ENCODE measurements around the gene DLX5.

DLX5 gene

GRCh38 chr7:97022491-97023306 lies 1.9 kb downstream of the DLX5 start:
- Histone ChIP-seq H2BK120ac (ENCODE audit: low read depth, low read length) (no peak overlapping the region), H3K23ac (ENCODE audit: low read depth, low read length, poor library complexity) (no peak overlapping the region), H3K9ac (ENCODE audit: low read depth, low read length, poor library complexity) (no peak overlapping the region), H3K27me3 (ENCODE audit: control insufficient read depth in 3 of 3, insufficient read depth in 3 of 3, low read depth in 1 of 3, low read length in 3 of 3) (peaks cover 45 to 99% (median 95%) of the 10 kb centered on the region in 3 experiments), H3K14ac (ENCODE audit: low read length) (no peak overlapping the region), H2BK12ac (ENCODE audit: low read length) (no peak overlapping the region), H2BK15ac (ENCODE audit: low read length) (no peak overlapping the region), H3K4ac (ENCODE audit: low read length) (no peak overlapping the region), H3K79me1 (ENCODE audit: low read depth, low read length) (peaks cover 1% of the 10 kb centered on the region), H4K8ac (ENCODE audit: low read depth, low read length) (no peak overlapping the region), H3K9me3 (replicated peaks in 1 of 2; ENCODE audit: control insufficient read depth in 2 of 2, insufficient read depth in 1 of 2, low read depth in 1 of 2, low read length in 2 of 2) (no peaks in the 10 kb centered on the region), H3K4me3 (ENCODE audit: low read length in 2 of 2) (peak overlapping the region in 1 of 2 donors; percentile 49), H3K18ac (ENCODE audit: low read length) (no peak overlapping the region), H2AFZ (ENCODE audit: low read length) (no peak overlapping the region), H3K27ac (replicated peaks; ENCODE audit: low read length) (no peak overlapping the region), H3K4me2 (ENCODE audit: insufficient read depth, low read length, poor library complexity, severe bottlenecking) (no peak overlapping the region), H4K91ac (ENCODE audit: low read depth, low read length, poor library complexity) (no peak overlapping the region), H2BK5ac (ENCODE audit: low read length) (no peak overlapping the region), H3K4me1 (ENCODE audit: control insufficient read depth in 2 of 2, insufficient read depth in 1 of 2, low read depth in 1 of 2, low read length in 2 of 2) (peaks cover 2 to 20% of the 10 kb centered on the region in 2 donors), H2AK5ac (ENCODE audit: low read depth, low read length) (no peak overlapping the region), H3K36me3 (replicated peaks in 1 of 2; ENCODE audit: control insufficient read depth in 2 of 2, insufficient read depth in 2 of 2, low read length in 2 of 2) (no peaks in the 10 kb centered on the region)
- DNase-seq (ENCODE audit: low spot score) = peak; percentile 31
- WGBS, 2 donors (ENCODE audit: extremely low coverage in 2 of 2, insufficient read length in 2 of 2, insufficient replicate concordance in 1 of 2) = no CpG with 5 or more reads among the region's 35 CpGs

- Histone ChIP-seq H4K8ac (ENCODE audit: low read depth, low read length) (no peak overlapping the region), H3K4me1 (ENCODE audit: control insufficient read depth in 2 of 2, insufficient read depth in 1 of 2, low read depth in 1 of 2, low read length in 2 of 2) (peaks cover 2 to 22% of the 10 kb centered on the region in 2 donors), H3K4me3 (ENCODE audit: low read length in 2 of 2) (peak overlapping the region in 1 of 2 donors; percentile 20), H3K14ac (ENCODE audit: low read length) (no peak overlapping the region), H3K4me2 (ENCODE audit: insufficient read depth, low read length, poor library complexity, severe bottlenecking) (peak overlapping the region; percentile 56), H2BK120ac (ENCODE audit: low read depth, low read length) (no peak overlapping the region), H4K91ac (ENCODE audit: low read depth, low read length, poor library complexity) (no peak overlapping the region), H2BK5ac (ENCODE audit: low read length) (peak overlapping the region; percentile 28), H3K23ac (ENCODE audit: low read depth, low read length, poor library complexity) (peak overlapping the region; percentile 85), H3K4ac (ENCODE audit: low read length) (no peak overlapping the region), H3K18ac (ENCODE audit: low read length) (peak overlapping the region; percentile 88), H2BK15ac (ENCODE audit: low read length) (no peak overlapping the region), H3K36me3 (replicated peaks in 1 of 2; ENCODE audit: control insufficient read depth in 2 of 2, insufficient read depth in 2 of 2, low read length in 2 of 2) (no peaks in the 10 kb centered on the region), H2BK12ac (ENCODE audit: low read length) (no peak overlapping the region), H2AFZ (ENCODE audit: low read length) (peak overlapping the region; percentile 83), H3K79me1 (ENCODE audit: low read depth, low read length) (peaks cover 5% of the 10 kb centered on the region), H3K9me3 (replicated peaks in 1 of 2; ENCODE audit: control insufficient read depth in 2 of 2, insufficient read depth in 1 of 2, low read depth in 1 of 2, low read length in 2 of 2) (no peaks in the 10 kb centered on the region), H3K27me3 (ENCODE audit: control insufficient read depth in 3 of 3, insufficient read depth in 3 of 3, low read depth in 1 of 3, low read length in 3 of 3) (peaks cover 53 to 100% (median 98%) of the 10 kb centered on the region in 3 experiments), H3K27ac (replicated peaks; ENCODE audit: low read length) (no peak overlapping the region), H3K9ac (ENCODE audit: low read depth, low read length, poor library complexity) (no peak overlapping the region), H2AK5ac (ENCODE audit: low read depth, low read length) (peak overlapping the region; percentile 13)
- WGBS, 2 donors (ENCODE audit: extremely low coverage in 2 of 2, insufficient read length in 2 of 2, insufficient replicate concordance in 1 of 2) = no CpG with 5 or more reads among the region's 39 CpGs
- DNase-seq (ENCODE audit: low spot score) = peak; percentile 27
Measured at GRCh38 chr7:97021747-97022490, 2.7 kb downstream of the DLX5 start.

- no peak overlapping the region for H4K8ac ChIP-seq (ENCODE audit: low read depth, low read length)
- H3K18ac ChIP-seq (ENCODE audit: low read length) = peak overlapping the region; percentile 88
- H3K4ac ChIP-seq (ENCODE audit: low read length) = no peak overlapping the region
- H3K9me3 ChIP-seq (replicated peaks in 1 of 2; ENCODE audit: control insufficient read depth in 2 of 2, insufficient read depth in 1 of 2, low read depth in 1 of 2, low read length in 2 of 2) = no peaks in the 10 kb centered on the region
- no peak overlapping the region for H2BK12ac ChIP-seq (ENCODE audit: low read length)
- peaks cover 2 to 21% of the 10 kb centered on the region in 2 donors for H3K4me1 ChIP-seq (ENCODE audit: control insufficient read depth in 2 of 2, insufficient read depth in 1 of 2, low read depth in 1 of 2, low read length in 2 of 2)
- peaks cover 53 to 100% (median 98%) of the 10 kb centered on the region in 3 experiments for H3K27me3 ChIP-seq (ENCODE audit: control insufficient read depth in 3 of 3, insufficient read depth in 3 of 3, low read depth in 1 of 3, low read length in 3 of 3)
- peak overlapping the region; percentile 28 for H2BK5ac ChIP-seq (ENCODE audit: low read length)
- H3K23ac ChIP-seq (ENCODE audit: low read depth, low read length, poor library complexity) = peak overlapping the region; percentile 85
- no CpG with 5 or more reads among the region's 67 CpGs for WGBS, 2 donors (ENCODE audit: extremely low coverage in 2 of 2, insufficient read length in 2 of 2, insufficient replicate concordance in 1 of 2)
- peaks cover 5% of the 10 kb centered on the region for H3K79me1 ChIP-seq (ENCODE audit: low read depth, low read length)
- H2AK5ac ChIP-seq (ENCODE audit: low read depth, low read length) = peak overlapping the region; percentile 45
- H3K14ac ChIP-seq (ENCODE audit: low read length) = no peak overlapping the region
- peak overlapping the region; percentile 56 for H3K4me2 ChIP-seq (ENCODE audit: insufficient read depth, low read length, poor library complexity, severe bottlenecking)
- H2BK120ac ChIP-seq (ENCODE audit: low read depth, low read length) = no peak overlapping the region
- peak overlapping the region; percentile 9 for H3K9ac ChIP-seq (ENCODE audit: low read depth, low read length, poor library complexity)
- H3K27ac ChIP-seq (replicated peaks; ENCODE audit: low read length) = no peak overlapping the region
- peak overlapping the region; percentile 20 to 41 for H3K4me3 ChIP-seq (ENCODE audit: low read length in 2 of 2)
- no peak overlapping the region for H4K91ac ChIP-seq (ENCODE audit: low read depth, low read length, poor library complexity)
- peak overlapping the region; percentile 83 for H2AFZ ChIP-seq (ENCODE audit: low read length)
- peak; percentile 62 for DNase-seq (ENCODE audit: low spot score)
- no peaks in the 10 kb centered on the region for H3K36me3 ChIP-seq (replicated peaks in 1 of 2; ENCODE audit: control insufficient read depth in 2 of 2, insufficient read depth in 2 of 2, low read length in 2 of 2)
- peak overlapping the region; percentile 6 for H2BK15ac ChIP-seq (ENCODE audit: low read length)
Measured at GRCh38 chr7:97020996-97021746, 3.5 kb downstream of the DLX5 start.

All from neuronal stem cell (in vitro differentiated cells).